ENCODE results near the gene PTF1A.

- TF ChIP-seq CTCF (IDR thresholded peaks at IDR 0.05; ENCODE audit: low read depth, low read length, missing input control) (no peak), RAD21 (IDR thresholded peaks at IDR 0.05) (no peak), JUND (IDR thresholded peaks at IDR 0.05) (no peak), REST (IDR thresholded peaks at IDR 0.05) (no peak)
Observed at GRCh38 chr10:23172429-23173213, 19.5 kb upstream of the PTF1A start.
